H1 (cell line): ENCODE results near the gene CHST8. TPM values are rescaled to one million over a fixed set of nuclear protein-coding genes. Genes with fewer than 3 reads are reported as not detected.

Source experiments
- CTBP2 ChIP-seq: IDR thresholded peaks from 2 replicates; pipeline ENCODE4 v1.7.0; 2011; ENCODE audit warnings: borderline replicate concordance, mild to moderate bottlenecking, moderate library complexity, mixed read lengths, low read length; ENCODE audit not compliant: insufficient read depth, insufficient read length
- CTCF ChIP-seq, 3 experiments: IDR thresholded peaks; 1 replicate in 2 of 3; 2 replicates in 1 of 3; pipeline versions ENCODE4 v1.5.1 to v1.6.1; 2011; ENCODE audit warnings: low read length in 3 of 3, mild to moderate bottlenecking in 3 of 3, inconsistent platforms in 2 of 3, low read depth in 1 of 3, moderate library complexity in 1 of 3; ENCODE audit not compliant: insufficient read depth in 1 of 3; ENCODE audit errors: control extremely low read depth in 1 of 3
- KDM5A ChIP-seq: fragments of 200-600 bp; IDR thresholded peaks from 2 replicates; pipeline ENCODE4 v1.7.1; 2012; ENCODE audit warnings: mild to moderate bottlenecking, low read length, inconsistent platforms, mixed read lengths
- RXRA ChIP-seq: IDR thresholded peaks from 2 replicates; pipeline ENCODE4 v1.6.1; 2011; ENCODE audit warnings: low read depth, mild to moderate bottlenecking, low read length, moderate library complexity; ENCODE audit not compliant: insufficient read depth
- SIRT6 ChIP-seq: IDR thresholded peaks from one replicate; pipeline ENCODE4 v1.7.1; 2012; ENCODE audit warnings: low read length, inconsistent platforms
- YY1 ChIP-seq: IDR thresholded peaks from 2 replicates; pipeline ENCODE4 v1.6.1; 2011; ENCODE audit warnings: low read depth, mild to moderate bottlenecking, low read length
- polyA plus RNA-seq, 7 experiments: library from polyadenylated mRNA; depleted of rRNA in 3 of 7; stranded (reverse) in 5 of 7; unstranded in 2 of 7; fragments of >200 nt in 5 of 7; fragments of 200-250 nt in 2 of 7; gene quantifications; 1 replicate in 5 of 7; 2 replicates in 1 of 7; 4 replicates in 1 of 7; pipeline versions ENCODE4 v1.2.1 to v1.2.3, GENCODE V29; 2011 to 2013; ENCODE audit warnings: missing spikeins in 2 of 7, mixed read lengths in 2 of 7
- total RNA-seq: library from RNA; stranded (reverse); fragmentation: NEBNext Ultra II Directional; extraction: Animal tissue kit (Norgen Biotek cat#: 25700); gene quantifications from 2 replicates; pipeline ENCODE4 v1.2.1, GENCODE V29; 2021

Gene CHST8
- total and polyA plus RNA-seq, 2 of the 8 experiments (the other 6 are each of a cell fraction or from before 2014, with no cell fraction given) = 10.8 to 28.2 TPM

- TF ChIP-seq YY1 (no peak), CTCF (IDR thresholded peaks at IDR 0.05; ENCODE audit: control extremely low read depth in 1 of 3, insufficient read depth in 1 of 3, low read depth in 1 of 3, low read length in 3 of 3) (no peak), CTBP2 (no peak), RXRA (no peak), SIRT6 (no peak), KDM5A (no peak)
Observed at GRCh38 chr19:33804021-33804799, 182.5 kb downstream of the CHST8 start (continued).
